Measurements from ENCODE around the gene CLDN24. TPM values are rescaled to one million over a fixed set of nuclear protein-coding genes. Genes with fewer than 3 reads are reported as not detected.
"Not testable (repeated sequence)": the region's sequence is repeated elsewhere in the genome, so short reads cannot be mapped to it uniquely, and the experiment has no call there.

CLDN24 gene
- total RNA-seq, 4 donors from 2014 or later: not detected

- TF ChIP-seq POLR2A (IDR thresholded peaks at IDR 0.05) (no peak), CTCF (IDR thresholded peaks at IDR 0.05 in 4 of 5, conservative IDR thresholded peaks at IDR 0.05 in 1 of 5) (no peak)
- H3K27ac ChIP-seq: no peak overlapping the region
- no peaks in the 10 kb centered on the region for H3K4me1 ChIP-seq
- DNase-seq (no peak), ATAC-seq (no peak)
- intact Hi-C loops (cut with DNase I; ENCODE audit: low total_unique reads): no loop called here
- H3K36me3 ChIP-seq: no peaks in the 10 kb centered on the region
- H3K4me3 ChIP-seq: no peak overlapping the region
- H3K27me3 ChIP-seq: no peaks in the 10 kb centered on the region
- H3K9me3 ChIP-seq: no peaks in the 10 kb centered on the region
- in situ Hi-C loops (cut with MboI; ENCODE audit: low sequenced_read_pairs in 4 of 4): loop anchor here in 1 of 4 donors (25.0 kb wide), 1 partner anchor 88 kb away; no protein-coding TSS in a partner anchor
Measured at GRCh38 chr4:183324619-183325018, 2.4 kb upstream of the CLDN24 start.

GRCh38 chr4:183324056-183324455, 1.8 kb upstream of the CLDN24 start:
- intact Hi-C loops (cut with DNase I; ENCODE audit: low total_unique reads); H3K4me1 ChIP-seq; H3K9me3 ChIP-seq; ATAC-seq; H3K4me3 ChIP-seq; H3K36me3 ChIP-seq; H3K27ac ChIP-seq; H3K27me3 ChIP-seq; DNase-seq: not testable (repeated sequence)
- in situ Hi-C loops (cut with MboI; ENCODE audit: low sequenced_read_pairs in 4 of 4): loop anchor here in 1 of 4 donors (25.0 kb wide), 1 partner anchor 88 kb away; no protein-coding TSS in a partner anchor

GRCh38 chr4:183323295-183323694, 1.1 kb upstream of the CLDN24 start:
- no peaks in the 10 kb centered on the region for H3K4me1 ChIP-seq
- H3K27me3 ChIP-seq: no peaks in the 10 kb centered on the region
- ATAC-seq (no peak), DNase-seq (no peak)
- no peak overlapping the region for H3K27ac ChIP-seq
- no peaks in the 10 kb centered on the region for H3K36me3 ChIP-seq
- H3K4me3 ChIP-seq: no peak overlapping the region
- in situ Hi-C loops (cut with MboI; ENCODE audit: low sequenced_read_pairs in 4 of 4): loop anchor here in 1 of 4 donors (25.0 kb wide), 1 partner anchor 89 kb away; no protein-coding TSS in a partner anchor
- intact Hi-C loops (cut with DNase I; ENCODE audit: low total_unique reads): no loop called here
- H3K9me3 ChIP-seq: no peaks in the 10 kb centered on the region
- TF ChIP-seq CTCF (IDR thresholded peaks at IDR 0.05 in 4 of 5, conservative IDR thresholded peaks at IDR 0.05 in 1 of 5): no peak

- in situ Hi-C loops (cut with MboI; ENCODE audit: low sequenced_read_pairs in 4 of 4) (loop anchor here in 1 of 4 donors (25.0 kb wide), 1 partner anchor 91 kb away; no protein-coding TSS in a partner anchor), intact Hi-C loops (cut with DNase I; ENCODE audit: low total_unique reads) (no loop called here)
- Histone ChIP-seq H3K9me3 (no peaks in the 10 kb centered on the region), H3K4me1 (no peaks in the 10 kb centered on the region), H3K27me3 (no peaks in the 10 kb centered on the region), H3K27ac (no peak overlapping the region), H3K36me3 (no peaks in the 10 kb centered on the region), H3K4me3 (no peak overlapping the region)
- TF ChIP-seq CTCF (IDR thresholded peaks at IDR 0.05 in 4 of 5, conservative IDR thresholded peaks at IDR 0.05 in 1 of 5) (no peak), POLR2A (IDR thresholded peaks at IDR 0.05) (no peak)
- ATAC-seq (no peak), DNase-seq (no peak)
Measured at GRCh38 chr4:183321516-183321915, 710 bp downstream of the CLDN24 start.

GRCh38 chr4:183321079-183321478, 1.1 kb downstream of the CLDN24 start:
- no peak for TF ChIP-seq CTCF (IDR thresholded peaks at IDR 0.05 in 4 of 5, conservative IDR thresholded peaks at IDR 0.05 in 1 of 5)
- no peak for TF ChIP-seq POLR2A (IDR thresholded peaks at IDR 0.05)
- in situ Hi-C loops (cut with MboI; ENCODE audit: low sequenced_read_pairs in 4 of 4): loop anchor here in 1 of 4 donors (25.0 kb wide), 1 partner anchor 91 kb away; no protein-coding TSS in a partner anchor

More at GRCh38 chr4:183321079-183321478, 1.1 kb downstream of the CLDN24 start:
- ATAC-seq: no peak
- Histone ChIP-seq H3K27me3 (no peaks in the 10 kb centered on the region), H3K4me1 (no peaks in the 10 kb centered on the region), H3K9me3 (no peaks in the 10 kb centered on the region), H3K27ac (no peak overlapping the region), H3K36me3 (no peaks in the 10 kb centered on the region), H3K4me3 (no peak overlapping the region)
- no peak for DNase-seq
- intact Hi-C loops (cut with DNase I; ENCODE audit: low total_unique reads): no loop called here

Measured in gastrocnemius medialis (tissue), 4 donors.